ENCODE measurements around the gene CAT.

DNA sequence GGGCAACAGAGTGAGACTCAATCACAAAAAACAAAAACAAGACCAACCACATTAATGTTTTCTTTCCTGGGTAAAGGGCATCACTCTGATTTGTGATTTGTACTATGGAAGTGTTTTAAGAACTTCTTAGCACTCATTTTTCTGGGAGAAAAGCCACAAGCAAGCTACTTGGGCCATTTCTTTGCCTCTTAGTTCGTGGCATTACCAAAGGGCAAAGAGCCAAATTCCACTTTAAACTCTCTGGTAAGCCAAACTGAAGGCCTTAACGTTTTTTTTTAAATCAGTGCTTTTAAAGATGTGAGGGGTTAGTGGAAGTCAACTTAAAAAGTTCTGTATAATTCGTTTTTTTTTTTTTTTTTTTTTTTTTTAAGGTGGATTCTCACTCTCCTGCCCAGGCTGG, 36.9 kb downstream of the CAT start:
- TF ChIP-seq EZH2 (IDR thresholded peaks at IDR 0.05; ENCODE audit: insufficient read depth, poor library complexity, severe bottlenecking) = no peak
- no peak for TF ChIP-seq EZH2phosphoT487 (IDR thresholded peaks at IDR 0.05; ENCODE audit: insufficient read depth, low read depth)

Data from GM23248 (cell line).